ENCODE measurements around the gene RICTOR.

Gene RICTOR

DNA sequence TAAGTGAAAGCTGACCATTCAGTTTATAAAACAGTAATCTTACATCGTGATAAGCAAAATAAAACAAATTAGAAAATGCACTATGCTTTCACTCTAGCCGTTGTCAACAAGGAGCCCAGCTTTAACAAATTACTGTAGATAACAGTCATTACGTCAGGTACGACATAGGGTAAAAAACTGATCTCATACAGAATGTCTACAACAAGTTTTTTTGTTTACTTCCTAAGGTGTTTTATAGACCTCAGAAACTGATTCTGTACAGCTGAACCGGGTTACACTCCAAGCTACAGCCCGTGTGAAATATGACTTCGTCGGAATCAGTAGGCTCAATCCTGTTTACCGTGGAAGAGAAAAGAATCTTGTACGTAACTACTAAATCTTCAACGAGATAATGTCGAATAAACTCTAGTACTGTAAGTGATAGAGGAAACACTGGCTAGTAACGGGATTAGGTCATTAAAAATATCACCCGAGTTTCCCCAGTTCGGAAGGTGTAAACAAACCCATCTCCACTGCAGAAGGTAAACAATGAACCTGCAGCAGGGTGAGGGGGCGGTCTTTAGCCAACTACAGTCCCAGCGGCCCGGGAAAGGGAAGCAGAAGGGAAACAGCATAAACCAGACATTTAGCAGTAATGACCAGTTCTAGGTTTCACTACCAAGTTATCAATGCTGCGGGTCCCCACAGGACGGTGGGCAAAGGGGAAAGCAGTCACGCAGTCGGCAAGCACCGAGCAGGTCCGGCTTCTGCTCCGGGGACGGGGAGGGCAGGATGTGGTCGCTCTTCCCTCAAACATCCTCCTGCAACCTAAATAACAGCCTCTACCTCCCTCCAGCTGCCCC is 1.1 kb downstream of the RICTOR start:
- peak overlapping the region; percentile 94 for H3K27ac ChIP-seq (ENCODE audit: low read depth, low read length)
- H3K4me3 ChIP-seq (ENCODE audit: low read depth in 1 of 2, low read length in 2 of 2) = peak overlapping the region; percentile 89 to 94
- peaks cover 38% of the 10 kb centered on the region for H3K4me1 ChIP-seq (ENCODE audit: insufficient read depth, low read length)

GRCh38 chr5:39068099-39068498 is 6.1 kb downstream of the RICTOR start:
- no peaks in the 10 kb centered on the region for H3K36me3 ChIP-seq (ENCODE audit: insufficient read depth, low read length)
- no peak overlapping the region for H3K27ac ChIP-seq (ENCODE audit: low read depth, low read length)
- H3K4me3 ChIP-seq (ENCODE audit: low read depth in 1 of 2, low read length in 2 of 2) = no peak overlapping the region
- no peak overlapping the region for H3K9ac ChIP-seq (ENCODE audit: low read length)
- H3K9me3 ChIP-seq (ENCODE audit: low read length) = no peaks in the 10 kb centered on the region
- H3K4me1 ChIP-seq (ENCODE audit: insufficient read depth, low read length) = peaks cover 33% of the 10 kb centered on the region
- no peaks in the 10 kb centered on the region for H3K27me3 ChIP-seq (ENCODE audit: control insufficient read depth in 1 of 2, insufficient read depth in 2 of 2, low read length in 2 of 2)

More for the DNA sequence above, 1.1 kb downstream of the RICTOR start:
- H3K36me3 ChIP-seq (ENCODE audit: insufficient read depth, low read length) = no peaks in the 10 kb centered on the region
- no peaks in the 10 kb centered on the region for H3K9me3 ChIP-seq (ENCODE audit: low read length)
- no peaks in the 10 kb centered on the region for H3K27me3 ChIP-seq (ENCODE audit: control insufficient read depth in 1 of 2, insufficient read depth in 2 of 2, low read length in 2 of 2)
- H3K9ac ChIP-seq (ENCODE audit: low read length) = peak overlapping the region; percentile 52

DNA sequence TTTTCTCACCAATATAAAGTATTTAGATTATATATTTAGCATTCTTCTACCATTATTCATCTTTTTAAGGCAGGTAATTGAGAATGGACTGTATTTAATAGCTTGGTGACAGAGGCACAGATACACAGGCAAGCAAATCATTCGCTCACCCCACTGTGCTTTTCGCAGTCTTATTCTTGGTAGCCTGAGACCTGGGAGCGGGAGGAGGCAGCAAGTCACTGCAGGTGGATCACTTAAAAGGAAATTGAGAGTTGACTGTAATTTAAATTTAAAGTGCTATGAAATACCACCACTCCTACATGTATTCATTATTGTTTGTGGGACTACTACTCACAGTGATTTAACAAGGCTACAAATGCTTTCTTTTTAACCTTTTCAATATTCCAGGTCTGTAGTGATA is 9.7 kb downstream of the RICTOR start:
- H3K4me3 ChIP-seq (ENCODE audit: low read depth in 1 of 2, low read length in 2 of 2) = no peak overlapping the region
- H3K9ac ChIP-seq (ENCODE audit: low read length) = no peak overlapping the region
- H3K4me1 ChIP-seq (ENCODE audit: insufficient read depth, low read length) = peaks cover 21% of the 10 kb centered on the region
- H3K36me3 ChIP-seq (ENCODE audit: insufficient read depth, low read length) = no peaks in the 10 kb centered on the region
- no peak overlapping the region for H3K27ac ChIP-seq (ENCODE audit: low read depth, low read length)
- H3K27me3 ChIP-seq (ENCODE audit: control insufficient read depth in 1 of 2, insufficient read depth in 2 of 2, low read length in 2 of 2) = no peaks in the 10 kb centered on the region
- no peaks in the 10 kb centered on the region for H3K9me3 ChIP-seq (ENCODE audit: low read length)

GRCh38 chr5:39063037-39063436 is 11.2 kb downstream of the RICTOR start:
- Histone ChIP-seq H3K27ac (ENCODE audit: low read depth, low read length) (no peak overlapping the region), H3K4me3 (ENCODE audit: low read depth in 1 of 2, low read length in 2 of 2) (no peak overlapping the region), H3K9me3 (ENCODE audit: low read length) (no peaks in the 10 kb centered on the region)

GRCh38 chr5:39062530-39062929 is 11.7 kb downstream of the RICTOR start:
- Histone ChIP-seq H3K27me3 (ENCODE audit: control insufficient read depth in 1 of 2, insufficient read depth in 2 of 2, low read length in 2 of 2) (no peaks in the 10 kb centered on the region), H3K9me3 (ENCODE audit: low read length) (no peaks in the 10 kb centered on the region), H3K4me3 (ENCODE audit: low read depth in 1 of 2, low read length in 2 of 2) (no peak overlapping the region), H3K9ac (ENCODE audit: low read length) (no peak overlapping the region), H3K36me3 (ENCODE audit: insufficient read depth, low read length) (no peaks in the 10 kb centered on the region), H3K27ac (ENCODE audit: low read depth, low read length) (no peak overlapping the region), H3K4me1 (ENCODE audit: insufficient read depth, low read length) (peaks cover 28% of the 10 kb centered on the region)

More at GRCh38 chr5:39063037-39063436, 11.2 kb downstream of the RICTOR start:
- Histone ChIP-seq H3K36me3 (ENCODE audit: insufficient read depth, low read length) (no peaks in the 10 kb centered on the region), H3K4me1 (ENCODE audit: insufficient read depth, low read length) (peaks cover 28% of the 10 kb centered on the region), H3K9ac (ENCODE audit: low read length) (no peak overlapping the region), H3K27me3 (ENCODE audit: control insufficient read depth in 1 of 2, insufficient read depth in 2 of 2, low read length in 2 of 2) (no peaks in the 10 kb centered on the region)

DNA sequence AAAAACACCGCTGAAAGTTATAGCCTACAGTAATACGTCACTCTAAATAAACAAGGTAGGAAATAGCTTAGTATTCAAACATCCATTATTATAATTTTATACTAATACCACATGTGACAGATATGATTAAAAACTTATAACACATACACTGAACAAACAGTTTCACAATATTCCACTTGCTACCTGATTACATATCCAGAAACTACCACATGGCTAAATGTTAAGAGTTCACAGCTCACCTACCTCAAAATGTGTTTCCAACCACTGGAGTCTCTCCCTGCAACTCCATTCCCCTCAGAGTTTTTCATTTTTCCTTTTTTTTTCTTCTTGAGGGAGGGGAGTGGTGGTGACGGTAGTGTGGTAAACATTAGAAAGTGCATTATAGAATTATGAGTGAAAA is 12.1 kb downstream of the RICTOR start:
- Histone ChIP-seq H3K9me3 (ENCODE audit: low read length) (no peaks in the 10 kb centered on the region), H3K36me3 (ENCODE audit: insufficient read depth, low read length) (no peaks in the 10 kb centered on the region), H3K27ac (ENCODE audit: low read depth, low read length) (no peak overlapping the region), H3K4me1 (ENCODE audit: insufficient read depth, low read length) (peaks cover 28% of the 10 kb centered on the region), H3K4me3 (ENCODE audit: low read depth in 1 of 2, low read length in 2 of 2) (no peak overlapping the region), H3K9ac (ENCODE audit: low read length) (no peak overlapping the region), H3K27me3 (ENCODE audit: control insufficient read depth in 1 of 2, insufficient read depth in 2 of 2, low read length in 2 of 2) (no peaks in the 10 kb centered on the region)

DNA sequence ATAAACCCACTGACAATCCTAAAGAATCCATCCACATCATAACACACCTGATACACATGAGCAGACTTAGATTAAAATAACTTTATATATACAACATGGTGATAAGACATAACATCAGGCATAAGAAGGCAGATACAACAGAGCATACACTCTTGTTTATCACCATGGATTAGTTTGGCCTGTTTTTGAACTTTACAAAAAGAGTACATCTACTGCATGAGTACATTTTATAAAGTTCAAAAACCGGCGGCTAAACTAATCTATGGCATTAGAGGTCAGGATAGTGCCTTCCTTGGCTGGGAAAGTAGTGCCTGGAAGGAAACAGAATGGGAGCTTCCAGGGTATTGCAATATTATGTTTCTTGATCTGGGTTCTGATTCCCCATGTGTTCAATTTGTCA is 15.1 kb downstream of the RICTOR start:
- Histone ChIP-seq H3K9me3 (ENCODE audit: low read length) (no peaks in the 10 kb centered on the region), H3K27ac (ENCODE audit: low read depth, low read length) (no peak overlapping the region), H3K4me3 (ENCODE audit: low read depth in 1 of 2, low read length in 2 of 2) (no peak overlapping the region), H3K9ac (ENCODE audit: low read length) (no peak overlapping the region), H3K27me3 (ENCODE audit: control insufficient read depth in 1 of 2, insufficient read depth in 2 of 2, low read length in 2 of 2) (no peaks in the 10 kb centered on the region), H3K4me1 (ENCODE audit: insufficient read depth, low read length) (peaks cover 24% of the 10 kb centered on the region), H3K36me3 (ENCODE audit: insufficient read depth, low read length) (no peaks in the 10 kb centered on the region)

DNA sequence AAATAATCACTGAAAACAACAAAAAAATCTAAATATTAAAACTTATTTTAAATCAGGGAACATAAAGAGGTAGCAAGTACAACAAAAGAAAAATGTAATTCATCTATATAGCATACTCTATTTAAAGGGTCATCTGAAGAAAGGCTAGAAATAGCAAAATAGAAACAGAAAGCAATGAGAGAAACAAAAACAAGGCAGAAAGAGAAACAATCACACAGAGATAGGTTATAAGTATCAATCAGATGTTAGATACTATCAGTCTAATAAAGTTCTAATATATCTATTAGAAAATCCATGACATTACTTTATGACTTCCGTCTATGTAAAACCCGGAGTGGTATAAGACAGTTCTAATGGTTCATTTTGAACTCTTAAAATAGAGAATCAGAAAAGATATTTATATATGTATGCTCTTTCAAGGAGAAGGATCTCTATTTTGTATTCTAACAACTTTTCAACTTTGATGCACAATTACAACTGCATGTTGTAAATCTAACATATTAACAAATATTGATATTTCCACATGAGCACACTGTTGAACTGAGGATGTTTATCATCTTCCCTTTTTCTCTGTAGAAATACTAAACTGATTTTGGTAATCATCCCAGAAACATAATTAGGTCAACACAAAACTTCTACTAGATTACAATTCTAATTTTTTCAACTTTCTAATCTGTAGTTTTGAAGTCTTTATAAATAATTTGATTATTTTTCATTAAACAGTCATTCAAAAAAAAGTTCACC is 15.8 kb downstream of the RICTOR start:
- Histone ChIP-seq H3K4me3 (ENCODE audit: low read depth in 1 of 2, low read length in 2 of 2) (no peak overlapping the region), H3K27ac (ENCODE audit: low read depth, low read length) (no peak overlapping the region), H3K4me1 (ENCODE audit: insufficient read depth, low read length) (peaks cover 21% of the 10 kb centered on the region), H3K36me3 (ENCODE audit: insufficient read depth, low read length) (no peaks in the 10 kb centered on the region), H3K27me3 (ENCODE audit: control insufficient read depth in 1 of 2, insufficient read depth in 2 of 2, low read length in 2 of 2) (no peaks in the 10 kb centered on the region), H3K9me3 (ENCODE audit: low read length) (no peaks in the 10 kb centered on the region), H3K9ac (ENCODE audit: low read length) (no peak overlapping the region)

GRCh38 chr5:39057734-39058133 is 16.5 kb downstream of the RICTOR start:
- H3K27ac ChIP-seq (ENCODE audit: low read depth, low read length) = no peak overlapping the region
- H3K9ac ChIP-seq (ENCODE audit: low read length) = no peak overlapping the region
- no peaks in the 10 kb centered on the region for H3K27me3 ChIP-seq (ENCODE audit: control insufficient read depth in 1 of 2, insufficient read depth in 2 of 2, low read length in 2 of 2)
- H3K4me1 ChIP-seq (ENCODE audit: insufficient read depth, low read length) = peaks cover 15% of the 10 kb centered on the region
- no peak overlapping the region for H3K4me3 ChIP-seq (ENCODE audit: low read depth in 1 of 2, low read length in 2 of 2)
- H3K36me3 ChIP-seq (ENCODE audit: insufficient read depth, low read length) = no peaks in the 10 kb centered on the region
- H3K9me3 ChIP-seq (ENCODE audit: low read length) = no peaks in the 10 kb centered on the region

DNA sequence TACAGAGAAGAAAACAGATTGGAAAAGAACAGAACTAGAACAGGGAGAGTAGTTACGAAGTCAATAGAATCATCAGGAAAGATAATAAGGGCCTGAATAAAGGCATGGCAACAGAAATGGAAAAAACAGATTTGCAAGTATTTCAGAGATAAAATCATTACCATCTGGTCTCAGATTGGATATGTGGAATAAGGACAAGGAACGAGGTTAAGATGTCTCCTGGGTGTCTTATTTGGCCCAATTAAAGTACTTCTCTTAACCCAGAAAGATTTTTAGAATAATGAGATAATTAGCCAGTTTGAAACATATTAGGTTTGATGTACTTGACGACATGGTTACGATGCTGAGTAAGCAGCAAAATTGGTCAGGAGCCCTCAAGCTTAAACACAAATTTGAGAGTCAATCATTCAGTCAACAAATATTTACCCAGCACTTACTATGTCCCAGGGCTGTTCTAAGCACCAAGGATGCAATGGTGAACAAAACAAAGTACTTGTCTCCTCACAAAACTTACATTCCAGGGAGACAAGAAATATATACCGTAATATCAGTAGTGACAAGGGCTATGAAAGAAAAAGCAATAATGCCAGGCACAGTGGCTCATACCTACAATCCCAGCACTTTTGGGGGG is 18.3 kb downstream of the RICTOR start:
- H3K27me3 ChIP-seq (ENCODE audit: control insufficient read depth in 1 of 2, insufficient read depth in 2 of 2, low read length in 2 of 2) = no peaks in the 10 kb centered on the region
- no peaks in the 10 kb centered on the region for H3K36me3 ChIP-seq (ENCODE audit: insufficient read depth, low read length)
- H3K4me3 ChIP-seq (ENCODE audit: low read depth in 1 of 2, low read length in 2 of 2) = no peak overlapping the region
- H3K27ac ChIP-seq (ENCODE audit: low read depth, low read length) = no peak overlapping the region
- H3K9ac ChIP-seq (ENCODE audit: low read length) = no peak overlapping the region
- H3K4me1 ChIP-seq (ENCODE audit: insufficient read depth, low read length) = peaks cover 7% of the 10 kb centered on the region
- no peaks in the 10 kb centered on the region for H3K9me3 ChIP-seq (ENCODE audit: low read length)

GRCh38 chr5:39055027-39055767 is 19.0 kb downstream of the RICTOR start:
- H3K9me3 ChIP-seq (ENCODE audit: low read length) = no peaks in the 10 kb centered on the region
- no peak overlapping the region for H3K4me3 ChIP-seq (ENCODE audit: low read depth in 1 of 2, low read length in 2 of 2)
- H3K36me3 ChIP-seq (ENCODE audit: insufficient read depth, low read length) = no peaks in the 10 kb centered on the region
- H3K27me3 ChIP-seq (ENCODE audit: control insufficient read depth in 1 of 2, insufficient read depth in 2 of 2, low read length in 2 of 2) = no peaks in the 10 kb centered on the region
- no peak overlapping the region for H3K27ac ChIP-seq (ENCODE audit: low read depth, low read length)
- peaks cover 7% of the 10 kb centered on the region for H3K4me1 ChIP-seq (ENCODE audit: insufficient read depth, low read length)
- H3K9ac ChIP-seq (ENCODE audit: low read length) = no peak overlapping the region

Measured in muscle layer of colon (tissue), 2 donors.